B cell (primary cell): Measurements from ENCODE around the gene EPN2. TPM values are rescaled to one million over a fixed set of nuclear protein-coding genes. Genes with fewer than 3 reads are reported as not detected.

Experiments used
- ATAC-seq: fragments of 200-7000 bp; cut with Tn5 transposase; one replicate; pipeline ENCODE4 v1.10.0; 2021; ENCODE audit warnings: low read depth, mild to moderate bottlenecking, moderate number of reproducible peaks, moderate library complexity
- CTCF ChIA-PET: fragments of 350-600 bp; sonication (Branson Sonifier 250); formaldehyde crosslinking; loops from one replicate; lab custom pipeline; 2021; ENCODE audit warnings: antibody characterized with exemption, inconsistent platforms; lab: Charles Lee
- POLR2A ChIA-PET: fragments of 350-600 bp; sonication (Branson Sonifier 250); formaldehyde crosslinking; loops from one replicate; lab custom pipeline; 2021; ENCODE audit warnings: antibody characterized with exemption; lab: Charles Lee
- DNase-seq: peaks from one replicate; pipeline ENCODE4 v3.0.0; 2013
- H2AFZ ChIP-seq: 2 replicates; pipeline ENCODE4 v1.6.1; 2012; ENCODE audit warnings: mild to moderate bottlenecking, low read depth, low read length; ENCODE audit not compliant: insufficient read depth, poor library complexity, severe bottlenecking
- H3K27ac ChIP-seq, 2 donors: 1 replicate in 1 of 2; 2 replicates in 1 of 2; pipeline ENCODE4 v1.5.1; 2012 to 2013; ENCODE audit warnings: low read length in 2 of 2, mild to moderate bottlenecking in 2 of 2, moderate library complexity in 1 of 2
- H3K27me3 ChIP-seq, 4 experiments: fragments of 200-600 bp in 1 of 4; sonication (generic) in 1 of 4; replicated peaks in 1 of 4; 1 replicate in 2 of 4; 2 replicates in 2 of 4; pipeline versions ENCODE4 v1.6.1 to v1.7.0; 2013 to 2016; ENCODE audit warnings: low read length in 3 of 4, mild to moderate bottlenecking in 2 of 4, mixed read lengths in 1 of 4, moderate library complexity in 1 of 4; ENCODE audit not compliant: insufficient read depth in 4 of 4, control insufficient read depth in 3 of 4; ENCODE audit errors: control extremely low read depth in 1 of 4
- H3K36me3 ChIP-seq, 2 experiments: replicated peaks in 1 of 2; 1 replicate in 1 of 2; 2 replicates in 1 of 2; pipeline versions ENCODE4 v1.6.1 to v1.7.1; 2013; ENCODE audit warnings: low read length in 1 of 2; ENCODE audit not compliant: insufficient read depth in 2 of 2, control insufficient read depth in 1 of 2; ENCODE audit errors: control extremely low read depth in 1 of 2, extremely low read depth in 1 of 2
- H3K4me1 ChIP-seq, 2 donors: fragments of 200-600 bp in 1 of 2; sonication (generic) in 1 of 2; 1 replicate in 1 of 2; 2 replicates in 1 of 2; pipeline versions ENCODE4 v1.5.1 to v1.6.1; 2013 to 2017; ENCODE audit warnings: low read length in 2 of 2; ENCODE audit not compliant: control insufficient read depth in 2 of 2, insufficient read depth in 2 of 2
- H3K4me2 ChIP-seq: replicated peaks from 2 replicates; pipeline ENCODE3; 2012; ENCODE audit warnings: mild to moderate bottlenecking, low read depth, low read length; ENCODE audit not compliant: poor library complexity, severe bottlenecking
- H3K4me3 ChIP-seq, 5 experiments: fragments of 200-600 bp in 1 of 5; sonication (generic) in 1 of 5; 1 replicate in 3 of 5; 2 replicates in 2 of 5; pipeline versions ENCODE4 v1.5.1 to v1.7.0; 2011 to 2016; ENCODE audit warnings: low read length in 4 of 5, mild to moderate bottlenecking in 4 of 5, low read depth in 2 of 5, control low read depth in 1 of 5, moderate library complexity in 1 of 5; ENCODE audit not compliant: insufficient read depth in 1 of 5; ENCODE audit errors: control extremely low read depth in 1 of 5, extremely low read depth in 1 of 5
- H3K79me2 ChIP-seq: fragments of 200-600 bp; sonication (generic); one replicate; pipeline ENCODE4 v1.6.0; 2016; ENCODE audit warnings: low read length; ENCODE audit not compliant: control insufficient read depth, insufficient read depth
- H3K9ac ChIP-seq: fragments of 200-600 bp; sonication (generic); 2 replicates; pipeline ENCODE4 v1.6.1; 2017; ENCODE audit warnings: mild to moderate bottlenecking, low read length, moderate library complexity
- H3K9me3 ChIP-seq, 3 donors: one replicate each; pipeline versions ENCODE4 v1.6.1 to v1.7.1; 2013; ENCODE audit warnings: low read length in 2 of 3; ENCODE audit not compliant: control insufficient read depth in 2 of 3, insufficient read depth in 1 of 3; ENCODE audit errors: control extremely low read depth in 1 of 3
- H4K20me1 ChIP-seq: 2 replicates; pipeline ENCODE4 v1.6.0; 2012; ENCODE audit warnings: mild to moderate bottlenecking, low read length; ENCODE audit not compliant: insufficient read depth, control insufficient read depth, poor library complexity, severe bottlenecking
- H3K27ac Mint-ChIP-seq: one replicate; pipeline ENCODE4 v1.8.0; 2021; ENCODE audit warnings: mixed read lengths
- H3K27me3 Mint-ChIP-seq: one replicate; pipeline ENCODE4 v1.8.0; 2021; ENCODE audit warnings: mixed read lengths
- H3K4me1 Mint-ChIP-seq: one replicate; pipeline ENCODE4 v1.8.0; 2021; ENCODE audit warnings: mixed read lengths
- H3K4me3 Mint-ChIP-seq: one replicate; pipeline ENCODE4 v1.8.0; 2021; ENCODE audit warnings: mixed read lengths
- H3K9me3 Mint-ChIP-seq: one replicate; pipeline ENCODE4 v1.8.0; 2022; ENCODE audit warnings: mixed read lengths; ENCODE audit not compliant: insufficient read depth
- EZH2 ChIP-seq: IDR thresholded peaks from 2 replicates; pipeline ENCODE4 v1.6.1; 2012; ENCODE audit warnings: borderline replicate concordance, low read depth, mild to moderate bottlenecking, moderate library complexity, low read length; ENCODE audit not compliant: insufficient read depth, poor library complexity, severe bottlenecking
- WGBS: methylation state at CpG from one replicate; pipeline ENCODE4 v1.1.5; 2013; ENCODE audit warnings: missing lambda C conversion rate; ENCODE audit not compliant: insufficient coverage; 5-methylcytosine and 5-hydroxymethylcytosine counted together
- intact Hi-C: fragments of 100-400 bp; cut with micrococcal nuclease; formaldehyde crosslinking; loops from one replicate; pipeline ENCODE4 v1.10.0; 2022
- polyA plus RNA-seq: library from polyadenylated mRNA; depleted of rRNA; stranded (reverse); fragments of >200 nt; gene quantifications from 2 replicates; pipeline ENCODE4 v1.2.3, GENCODE V29; 2012
- total RNA-seq, 2 donors: library from RNA; stranded (reverse); fragments of 120-200 nt in 1 of 2; gene quantifications; 1 replicate in 1 of 2; 2 replicates in 1 of 2; pipeline versions ENCODE4 v1.2.3 to v1.2.4, GENCODE V29; 2013 to 2022
- TF ChIP-seq, protein P1 (sequence below): fragments of 200-600 bp; IDR thresholded peaks from one replicate; pipeline ENCODE4 v1.8.0; 2022; ENCODE audit warnings: antibody characterized with exemption, mild to moderate bottlenecking

Gene EPN2
- total and polyA plus RNA-seq, 2 donors (not counting 1 experiment from before 2014, with no cell fraction given) = 15.7 to 35.6 TPM

DNA sequence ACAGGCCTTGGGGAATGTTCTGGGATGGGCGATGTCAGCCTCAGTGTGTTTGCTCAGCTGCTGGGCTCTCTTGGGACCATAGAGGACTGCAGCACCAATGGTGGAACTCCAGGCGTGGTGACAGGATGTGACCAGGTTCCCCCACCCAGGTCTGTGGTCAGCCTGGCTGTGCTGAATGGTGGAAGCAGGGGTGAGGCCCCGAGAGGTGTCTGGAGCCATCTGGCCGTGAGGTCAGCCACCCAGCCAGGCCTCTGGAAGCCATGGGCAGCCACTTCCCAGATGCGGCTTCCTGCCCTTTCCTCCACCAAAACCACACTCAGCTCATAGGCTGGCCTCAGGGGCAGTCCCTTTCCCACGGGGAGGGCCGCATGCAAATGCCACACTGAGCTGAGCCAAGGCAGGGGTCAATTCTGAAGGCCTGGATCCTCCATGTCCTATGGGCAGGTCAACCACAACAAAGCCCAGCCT lies 133.4 kb downstream of the EPN2 start:
- peaks cover 0 to 4% (median 0%) of the 10 kb centered on the region in 3 donors for H3K9me3 ChIP-seq
- H3K79me2 ChIP-seq = peaks cover 22% of the 10 kb centered on the region
- intact Hi-C loops = loop anchor here (1.0 to 10.0 kb wide), 2 partner anchors 8 to 516 kb away; partner anchors contain the start of genes MAPK7 and PRPSAP2
- peak overlapping the region; percentile 70 for H3K4me2 ChIP-seq
- H3K4me1 ChIP-seq = peaks cover 37 to 53% of the 10 kb centered on the region in 2 donors
- ChIA-PET CTCF (interaction anchor here (0.7 to 1.3 kb wide), 4 partner anchors 7 to 141 kb away, joined by 3 to 5 read pairs (median 4); partner anchors contain the start of genes B9D1 and MAPK7), POLR2A (interaction anchor here (1.9 kb wide), 1 partner anchor 7 kb away, joined by 5 read pairs; the partner anchor contains the start of gene MAPK7)
- 8% methylated on average over 7 of the region's 7 CpGs for WGBS
- no peaks in the 10 kb centered on the region for H4K20me1 ChIP-seq
- peak overlapping the region; percentile 44 for H2AFZ ChIP-seq
- DNase-seq (peak; percentile 41), ATAC-seq (peak; percentile 78)
- no peak for TF ChIP-seq EZH2
- TF ChIP-seq, protein P1, sequence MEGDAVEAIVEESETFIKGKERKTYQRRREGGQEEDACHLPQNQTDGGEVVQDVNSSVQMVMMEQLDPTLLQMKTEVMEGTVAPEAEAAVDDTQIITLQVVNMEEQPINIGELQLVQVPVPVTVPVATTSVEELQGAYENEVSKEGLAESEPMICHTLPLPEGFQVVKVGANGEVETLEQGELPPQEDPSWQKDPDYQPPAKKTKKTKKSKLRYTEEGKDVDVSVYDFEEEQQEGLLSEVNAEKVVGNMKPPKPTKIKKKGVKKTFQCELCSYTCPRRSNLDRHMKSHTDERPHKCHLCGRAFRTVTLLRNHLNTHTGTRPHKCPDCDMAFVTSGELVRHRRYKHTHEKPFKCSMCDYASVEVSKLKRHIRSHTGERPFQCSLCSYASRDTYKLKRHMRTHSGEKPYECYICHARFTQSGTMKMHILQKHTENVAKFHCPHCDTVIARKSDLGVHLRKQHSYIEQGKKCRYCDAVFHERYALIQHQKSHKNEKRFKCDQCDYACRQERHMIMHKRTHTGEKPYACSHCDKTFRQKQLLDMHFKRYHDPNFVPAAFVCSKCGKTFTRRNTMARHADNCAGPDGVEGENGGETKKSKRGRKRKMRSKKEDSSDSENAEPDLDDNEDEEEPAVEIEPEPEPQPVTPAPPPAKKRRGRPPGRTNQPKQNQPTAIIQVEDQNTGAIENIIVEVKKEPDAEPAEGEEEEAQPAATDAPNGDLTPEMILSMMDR = no peak
- Mint-ChIP-seq H3K4me1 (peaks cover 53% of the 10 kb centered on the region), H3K27ac (peak overlapping the region; percentile 94), H3K4me3 (peak overlapping the region; percentile 87), H3K9me3 (no peaks in the 10 kb centered on the region), H3K27me3 (no peaks in the 10 kb centered on the region)
- peak overlapping the region; percentile 68 to 70 for H3K27ac ChIP-seq
- no peaks in the 10 kb centered on the region for H3K27me3 ChIP-seq
- peaks cover 0 to 4% of the 10 kb centered on the region in 2 experiments for H3K36me3 ChIP-seq
- H3K4me3 ChIP-seq = peak overlapping the region in 1 of 5 experiments; percentile 36
- peak overlapping the region; percentile 44 for H3K9ac ChIP-seq
